Testis (tissue), 2 donors: ENCODE measurements around the gene MAPKAPK2.

ENCODE experiments used
- CTCF ChIP-seq, 3 experiments: fragments of 450-650 bp in 2 of 3; fragments of 200-600 bp in 1 of 3; sonication (generic) in 1 of 3; IDR thresholded peaks; one replicate each; pipeline ENCODE4 v1.5.1; 2016 to 2019; ENCODE audit warnings: antibody characterized with exemption in 3 of 3, mild to moderate bottlenecking in 2 of 3, moderate library complexity in 1 of 3
- POLR2A ChIP-seq: fragments of 450-650 bp; IDR thresholded peaks from one replicate; pipeline ENCODE4 v1.6.1; 2017; ENCODE audit warnings: antibody characterized with exemption, mild to moderate bottlenecking, moderate library complexity

- no peak for TF ChIP-seq CTCF (IDR thresholded peaks at IDR 0.05)
- no peak for TF ChIP-seq POLR2A
These were observed 68.4 kb downstream of the MAPKAPK2 start for GRCh38 chr1:206753141-206753540.
